Osteoblast (primary cell): ENCODE measurements around the gene R3HDML. TPM values are rescaled to one million over a fixed set of nuclear protein-coding genes. Genes with fewer than 3 reads are reported as not detected.

Source experiments
- DNase-seq: peaks from one replicate; pipeline ENCODE4 v3.0.0; 2011; ENCODE audit warnings: low spot score, mixed read lengths; ENCODE audit not compliant: insufficient read length; ENCODE audit errors: missing footprints
- H2AFZ ChIP-seq: 2 replicates; pipeline ENCODE4 v1.6.0; 2011; ENCODE audit warnings: mild to moderate bottlenecking, low read length
- H3K27ac ChIP-seq: 2 replicates; pipeline ENCODE4 v1.5.1; 2011; ENCODE audit warnings: mild to moderate bottlenecking, low read depth, low read length, moderate library complexity
- H3K27me3 ChIP-seq: 2 replicates; pipeline ENCODE4 v1.6.0; 2012; ENCODE audit warnings: mild to moderate bottlenecking, control low read depth, inconsistent platforms, low read length, moderate library complexity; ENCODE audit not compliant: insufficient read depth
- H3K36me3 ChIP-seq: 2 replicates; pipeline ENCODE4 v1.5.1; 2011; ENCODE audit warnings: mild to moderate bottlenecking, low read length, control low read depth, moderate library complexity; ENCODE audit not compliant: insufficient read depth
- H3K4me1 ChIP-seq: 2 replicates; pipeline ENCODE4 v1.5.1; 2011; ENCODE audit warnings: mild to moderate bottlenecking, low read length, control low read depth, moderate library complexity; ENCODE audit not compliant: insufficient read depth
- H3K4me2 ChIP-seq: 2 replicates; pipeline ENCODE4 v1.6.0; 2011; ENCODE audit warnings: mild to moderate bottlenecking, low read length; ENCODE audit not compliant: insufficient read depth
- H3K4me3 ChIP-seq: fragments of 200-600 bp; sonication (generic); 3 replicates; pipeline ENCODE4 v1.5.1; 2012; ENCODE audit warnings: mild to moderate bottlenecking, low read length, inconsistent platforms; ENCODE audit not compliant: insufficient read depth
- H3K79me2 ChIP-seq: 2 replicates; pipeline ENCODE4 v1.6.0; 2012; ENCODE audit warnings: mild to moderate bottlenecking, low read length, control low read depth, inconsistent platforms; ENCODE audit not compliant: insufficient read depth
- H3K9me3 ChIP-seq: 2 replicates; pipeline ENCODE4 v1.5.1; 2011; ENCODE audit warnings: low read depth, low read length, control low read depth
- H4K20me1 ChIP-seq: 2 replicates; pipeline ENCODE4 v1.6.0; 2012; ENCODE audit warnings: mild to moderate bottlenecking, low read length, control low read depth; ENCODE audit not compliant: insufficient read depth
- total RNA-seq: library from RNA; depleted of rRNA; stranded (reverse); fragments of >200 nt; gene quantifications from 2 replicates; pipeline ENCODE4 v1.2.3, GENCODE V29; 2012
- TF ChIP-seq, protein P1 (sequence below): IDR thresholded peaks from 2 replicates; pipeline ENCODE4 v1.5.1; 2011; ENCODE audit warnings: mild to moderate bottlenecking, low read depth, low read length, moderate library complexity; ENCODE audit errors: extremely low read depth

The R3HDML gene
- total RNA-seq, 1 donor = not detected

DNA sequence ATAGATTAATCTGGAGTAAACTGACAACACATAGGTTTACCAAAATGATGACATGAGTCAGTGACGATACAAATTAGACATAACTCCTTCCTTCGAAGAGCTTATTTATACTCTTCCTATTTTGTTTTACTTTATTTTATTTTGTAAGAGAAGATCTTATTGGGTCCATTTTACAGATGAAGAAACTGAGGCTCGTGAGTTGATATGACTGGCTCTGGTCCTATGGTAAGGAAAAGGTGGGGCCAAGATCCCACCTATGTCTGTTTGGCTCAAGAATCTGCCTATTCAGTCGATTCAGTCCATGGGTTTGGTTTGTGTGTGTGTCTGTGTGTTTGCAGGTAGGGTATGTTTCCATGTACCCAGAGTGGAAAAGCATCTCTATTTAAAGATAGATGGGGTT, 8.4 kb upstream of the R3HDML start:
- Histone ChIP-seq H3K79me2 (no peaks in the 10 kb centered on the region), H3K4me1 (no peaks in the 10 kb centered on the region), H2AFZ (no peak overlapping the region), H3K27me3 (peaks cover 8% of the 10 kb centered on the region), H3K27ac (no peak overlapping the region), H3K4me2 (no peak overlapping the region), H3K36me3 (no peaks in the 10 kb centered on the region), H3K9me3 (no peaks in the 10 kb centered on the region), H3K4me3 (no peak overlapping the region), H4K20me1 (no peaks in the 10 kb centered on the region)
- TF ChIP-seq, protein P1, sequence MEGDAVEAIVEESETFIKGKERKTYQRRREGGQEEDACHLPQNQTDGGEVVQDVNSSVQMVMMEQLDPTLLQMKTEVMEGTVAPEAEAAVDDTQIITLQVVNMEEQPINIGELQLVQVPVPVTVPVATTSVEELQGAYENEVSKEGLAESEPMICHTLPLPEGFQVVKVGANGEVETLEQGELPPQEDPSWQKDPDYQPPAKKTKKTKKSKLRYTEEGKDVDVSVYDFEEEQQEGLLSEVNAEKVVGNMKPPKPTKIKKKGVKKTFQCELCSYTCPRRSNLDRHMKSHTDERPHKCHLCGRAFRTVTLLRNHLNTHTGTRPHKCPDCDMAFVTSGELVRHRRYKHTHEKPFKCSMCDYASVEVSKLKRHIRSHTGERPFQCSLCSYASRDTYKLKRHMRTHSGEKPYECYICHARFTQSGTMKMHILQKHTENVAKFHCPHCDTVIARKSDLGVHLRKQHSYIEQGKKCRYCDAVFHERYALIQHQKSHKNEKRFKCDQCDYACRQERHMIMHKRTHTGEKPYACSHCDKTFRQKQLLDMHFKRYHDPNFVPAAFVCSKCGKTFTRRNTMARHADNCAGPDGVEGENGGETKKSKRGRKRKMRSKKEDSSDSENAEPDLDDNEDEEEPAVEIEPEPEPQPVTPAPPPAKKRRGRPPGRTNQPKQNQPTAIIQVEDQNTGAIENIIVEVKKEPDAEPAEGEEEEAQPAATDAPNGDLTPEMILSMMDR = no peak
- no peak for DNase-seq

DNA sequence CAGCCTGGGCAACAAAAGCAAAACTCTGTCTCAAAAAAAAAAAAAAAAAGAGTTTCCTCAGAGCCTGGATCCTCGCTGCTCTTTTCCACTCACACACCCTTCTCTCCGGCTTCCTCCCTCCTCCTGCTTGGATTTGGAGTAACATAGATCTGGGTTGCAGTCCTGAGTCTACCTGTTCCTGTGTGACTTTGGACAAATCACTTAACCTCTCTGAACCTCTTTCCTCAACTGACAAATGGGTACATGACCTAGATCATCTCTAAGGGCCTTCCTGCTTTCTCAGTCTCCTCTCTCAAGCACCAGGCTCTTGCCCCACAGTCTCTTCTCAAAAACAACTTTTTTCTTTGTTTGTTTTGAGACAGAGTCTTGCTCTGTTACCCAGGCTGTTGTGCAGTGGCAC, 5.6 kb upstream of the R3HDML start:
- Histone ChIP-seq H3K36me3 (no peaks in the 10 kb centered on the region), H3K4me3 (no peak overlapping the region), H2AFZ (no peak overlapping the region), H3K79me2 (no peaks in the 10 kb centered on the region), H3K27ac (no peak overlapping the region), H3K4me1 (no peaks in the 10 kb centered on the region), H4K20me1 (no peaks in the 10 kb centered on the region), H3K27me3 (peaks cover 13% of the 10 kb centered on the region), H3K9me3 (no peaks in the 10 kb centered on the region), H3K4me2 (no peak overlapping the region)
- no peak for DNase-seq
- TF ChIP-seq, protein P1 = no peak

DNA sequence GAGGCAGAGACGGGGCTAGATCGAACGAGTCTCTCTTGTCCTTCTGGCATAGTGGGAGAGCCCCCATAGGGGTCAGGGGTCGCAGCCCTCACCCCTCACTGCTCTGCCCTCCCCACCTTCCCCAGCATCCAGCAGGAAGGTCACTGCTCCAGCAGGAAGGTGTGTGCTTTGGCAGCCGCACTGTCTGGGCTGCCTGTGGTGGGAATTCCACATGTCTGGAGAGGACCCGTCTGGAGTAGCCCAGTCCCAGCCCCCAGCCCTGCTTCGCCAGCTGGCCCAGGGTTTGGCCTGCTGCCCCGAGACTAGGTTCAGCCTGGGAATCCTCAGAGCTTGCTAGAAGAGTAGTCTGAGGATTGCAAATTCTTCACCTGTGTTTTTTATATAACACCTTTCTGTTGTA, 2.5 kb upstream of the R3HDML start:
- Histone ChIP-seq H3K36me3 (no peaks in the 10 kb centered on the region), H3K79me2 (no peaks in the 10 kb centered on the region), H2AFZ (no peak overlapping the region), H3K9me3 (no peaks in the 10 kb centered on the region), H3K4me2 (no peak overlapping the region), H3K4me3 (no peak overlapping the region), H3K27me3 (peaks cover 11% of the 10 kb centered on the region), H4K20me1 (no peaks in the 10 kb centered on the region), H3K4me1 (no peaks in the 10 kb centered on the region), H3K27ac (no peak overlapping the region)
- no peak for DNase-seq
- TF ChIP-seq, protein P1 = no peak

GRCh38 chr20:44334709-44335108, 2.1 kb upstream of the R3HDML start:
- H3K4me2 ChIP-seq = no peak overlapping the region
- DNase-seq = no peak
- no peaks in the 10 kb centered on the region for H4K20me1 ChIP-seq
- TF ChIP-seq, protein P1 = no peak
- H3K27me3 ChIP-seq = peaks cover 10% of the 10 kb centered on the region
- no peaks in the 10 kb centered on the region for H3K4me1 ChIP-seq
- no peak overlapping the region for H3K27ac ChIP-seq
- H3K36me3 ChIP-seq = no peaks in the 10 kb centered on the region
- no peak overlapping the region for H2AFZ ChIP-seq
- H3K9me3 ChIP-seq = no peaks in the 10 kb centered on the region
- H3K79me2 ChIP-seq = no peaks in the 10 kb centered on the region
- no peak overlapping the region for H3K4me3 ChIP-seq
